ENCODE measurements around the gene RASEF. TPM values are rescaled to one million over a fixed set of nuclear protein-coding genes. Genes with fewer than 3 reads are reported as not detected.

RASEF gene
- total RNA-seq, 2 donors from 2014 or later, result not detected

DNA sequence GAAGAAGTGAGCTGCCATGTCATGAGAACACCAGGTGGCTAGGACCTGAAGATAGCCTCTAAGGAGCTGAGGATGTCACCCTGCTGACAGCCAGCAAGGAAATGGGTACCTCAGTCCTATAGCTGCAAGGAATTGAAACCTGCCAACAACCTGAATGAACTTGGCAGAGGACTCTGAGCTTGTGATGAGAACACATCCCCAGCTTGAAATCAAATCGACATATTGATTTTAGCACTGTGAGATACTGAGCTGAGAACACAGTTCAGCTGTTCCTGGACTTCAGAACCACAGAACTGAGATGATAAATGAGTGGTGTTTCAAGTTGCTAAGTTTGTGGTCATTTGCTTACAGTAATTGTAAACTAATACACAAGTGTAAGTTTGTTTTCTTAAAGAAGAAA, 5.5 kb upstream of the RASEF start:
- H3K4me3 Mint-ChIP-seq, result no peak overlapping the region
- no peaks in the 10 kb centered on the region for H3K4me1 Mint-ChIP-seq (ENCODE audit: low read depth in 2 of 2)
- peaks cover 11 to 16% of the 10 kb centered on the region in 2 donors for H3K27me3 Mint-ChIP-seq
- no peak overlapping the region for H3K27ac Mint-ChIP-seq
- ATAC-seq, result no peak
- H3K9me3 Mint-ChIP-seq, result peaks cover 15% of the 10 kb centered on the region
- peaks cover 6% of the 10 kb centered on the region for H3K36me3 Mint-ChIP-seq
- DNase-seq (ENCODE audit: low spot score), result no peak

- Mint-ChIP-seq H3K4me3 (no peak overlapping the region), H3K4me1 (ENCODE audit: low read depth in 2 of 2) (no peaks in the 10 kb centered on the region), H3K36me3 (peaks cover 6% of the 10 kb centered on the region), H3K27me3 (peaks cover 11 to 16% of the 10 kb centered on the region in 2 donors), H3K9me3 (peaks cover 7% of the 10 kb centered on the region), H3K27ac (no peak overlapping the region)
- ATAC-seq (no peak), DNase-seq (ENCODE audit: low spot score) (no peak)
These were observed 4.6 kb upstream of the RASEF start for GRCh38 chr9:83067579-83067978.

GRCh38 chr9:83066771-83067170, 3.8 kb upstream of the RASEF start:
- Mint-ChIP-seq H3K27me3 (peaks cover 15 to 20% of the 10 kb centered on the region in 2 donors), H3K9me3 (peaks cover 3% of the 10 kb centered on the region), H3K36me3 (peaks cover 6% of the 10 kb centered on the region), H3K4me1 (ENCODE audit: low read depth in 2 of 2) (no peaks in the 10 kb centered on the region), H3K4me3 (no peak overlapping the region), H3K27ac (no peak overlapping the region)
- DNase-seq (ENCODE audit: low spot score) (no peak), ATAC-seq (no peak)

- Mint-ChIP-seq H3K9me3 (peaks cover 1% of the 10 kb centered on the region), H3K36me3 (peaks cover 6% of the 10 kb centered on the region), H3K27ac (no peak overlapping the region), H3K27me3 (peaks cover 23 to 35% of the 10 kb centered on the region in 2 donors), H3K4me3 (no peak overlapping the region), H3K4me1 (ENCODE audit: low read depth in 2 of 2) (no peaks in the 10 kb centered on the region)
- DNase-seq (ENCODE audit: low spot score) (no peak), ATAC-seq (no peak)
These were observed 2.3 kb upstream of the RASEF start for GRCh38 chr9:83065233-83065632.

DNA sequence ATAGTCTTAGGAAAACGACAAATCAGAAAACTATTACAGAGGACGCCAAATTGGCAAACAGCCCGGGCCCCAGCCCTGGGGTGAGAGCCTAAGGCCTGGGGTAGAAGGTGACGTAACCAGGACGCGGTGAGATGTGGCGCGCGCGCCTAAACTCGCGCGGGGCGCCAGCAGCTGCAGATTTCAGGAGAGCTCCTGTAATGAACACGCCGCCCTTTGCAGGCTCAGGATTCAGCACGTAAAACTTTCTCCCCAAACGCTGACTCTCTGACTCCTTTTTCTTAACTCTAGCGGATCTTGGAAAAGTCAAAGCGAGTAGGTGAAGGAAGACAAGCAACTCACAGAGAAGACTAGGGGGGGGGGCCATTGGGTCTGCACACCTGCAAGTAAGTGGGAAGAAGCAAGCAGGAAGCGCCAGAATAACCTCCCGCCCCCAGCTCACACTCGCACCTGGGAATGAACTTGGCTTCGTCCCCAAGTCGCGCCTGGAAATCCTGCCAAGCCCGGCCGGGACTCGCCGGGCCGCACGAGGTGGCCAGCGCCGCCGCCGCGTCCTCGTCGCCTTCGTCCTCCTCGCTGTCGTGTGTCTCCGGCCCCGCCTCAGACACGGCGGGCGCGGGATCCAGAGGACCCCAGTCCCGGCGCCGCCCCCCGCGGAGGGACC, 822 bp downstream of the RASEF start:
- peaks cover 23 to 36% of the 10 kb centered on the region in 2 donors for H3K27me3 Mint-ChIP-seq
- DNase-seq (ENCODE audit: low spot score), result no peak
- ATAC-seq, result no peak
- H3K36me3 Mint-ChIP-seq, result peaks cover 6% of the 10 kb centered on the region
- no peak overlapping the region for H3K27ac Mint-ChIP-seq
- H3K4me3 Mint-ChIP-seq, result no peak overlapping the region
- no peaks in the 10 kb centered on the region for H3K9me3 Mint-ChIP-seq
- H3K4me1 Mint-ChIP-seq (ENCODE audit: low read depth in 2 of 2), result no peaks in the 10 kb centered on the region

GRCh38 chr9:83061036-83061435, 1.9 kb downstream of the RASEF start:
- Mint-ChIP-seq H3K9me3 (peaks cover 3% of the 10 kb centered on the region), H3K27ac (no peak overlapping the region), H3K4me3 (no peak overlapping the region), H3K27me3 (peaks cover 23 to 36% of the 10 kb centered on the region in 2 donors), H3K36me3 (peaks cover 6% of the 10 kb centered on the region), H3K4me1 (ENCODE audit: low read depth in 2 of 2) (no peaks in the 10 kb centered on the region)
- DNase-seq (ENCODE audit: low spot score) (no peak), ATAC-seq (no peak)

GRCh38 chr9:83060556-83060955, 2.4 kb downstream of the RASEF start:
- Mint-ChIP-seq H3K4me3 (no peak overlapping the region), H3K4me1 (ENCODE audit: low read depth in 2 of 2) (no peaks in the 10 kb centered on the region), H3K27me3 (peaks cover 23 to 36% of the 10 kb centered on the region in 2 donors), H3K27ac (no peak overlapping the region), H3K9me3 (peaks cover 3% of the 10 kb centered on the region), H3K36me3 (peaks cover 8% of the 10 kb centered on the region)
- DNase-seq (ENCODE audit: low spot score) (no peak), ATAC-seq (no peak)

GRCh38 chr9:83059417-83059816, 3.5 kb downstream of the RASEF start:
- Mint-ChIP-seq H3K9me3 (peaks cover 6% of the 10 kb centered on the region), H3K4me1 (ENCODE audit: low read depth in 2 of 2) (no peaks in the 10 kb centered on the region), H3K27me3 (peaks cover 19 to 29% of the 10 kb centered on the region in 2 donors), H3K4me3 (no peak overlapping the region), H3K36me3 (peaks cover 11% of the 10 kb centered on the region), H3K27ac (no peak overlapping the region)
- ATAC-seq (no peak), DNase-seq (ENCODE audit: low spot score) (no peak)

- DNase-seq (ENCODE audit: low spot score), result no peak
- peaks cover 6% of the 10 kb centered on the region for H3K9me3 Mint-ChIP-seq
- H3K4me3 Mint-ChIP-seq, result no peak overlapping the region
- no peaks in the 10 kb centered on the region for H3K4me1 Mint-ChIP-seq (ENCODE audit: low read depth in 2 of 2)
- no peak for ATAC-seq
- peaks cover 9 to 18% of the 10 kb centered on the region in 2 donors for H3K27me3 Mint-ChIP-seq
- no peak overlapping the region for H3K27ac Mint-ChIP-seq
- H3K36me3 Mint-ChIP-seq, result peaks cover 5% of the 10 kb centered on the region
These were observed 6.0 kb downstream of the RASEF start for GRCh38 chr9:83056911-83057310.

- H3K4me1 Mint-ChIP-seq (ENCODE audit: low read depth in 2 of 2), result no peaks in the 10 kb centered on the region
- H3K36me3 Mint-ChIP-seq, result peaks cover 5% of the 10 kb centered on the region
- DNase-seq (ENCODE audit: low spot score) (no peak), ATAC-seq (no peak)
- no peak overlapping the region for H3K4me3 Mint-ChIP-seq
- H3K27ac Mint-ChIP-seq, result no peak overlapping the region
- peaks cover 4 to 11% of the 10 kb centered on the region in 2 donors for H3K27me3 Mint-ChIP-seq
- peaks cover 6% of the 10 kb centered on the region for H3K9me3 Mint-ChIP-seq
These were observed 6.8 kb downstream of the RASEF start for GRCh38 chr9:83056174-83056573.

DNA sequence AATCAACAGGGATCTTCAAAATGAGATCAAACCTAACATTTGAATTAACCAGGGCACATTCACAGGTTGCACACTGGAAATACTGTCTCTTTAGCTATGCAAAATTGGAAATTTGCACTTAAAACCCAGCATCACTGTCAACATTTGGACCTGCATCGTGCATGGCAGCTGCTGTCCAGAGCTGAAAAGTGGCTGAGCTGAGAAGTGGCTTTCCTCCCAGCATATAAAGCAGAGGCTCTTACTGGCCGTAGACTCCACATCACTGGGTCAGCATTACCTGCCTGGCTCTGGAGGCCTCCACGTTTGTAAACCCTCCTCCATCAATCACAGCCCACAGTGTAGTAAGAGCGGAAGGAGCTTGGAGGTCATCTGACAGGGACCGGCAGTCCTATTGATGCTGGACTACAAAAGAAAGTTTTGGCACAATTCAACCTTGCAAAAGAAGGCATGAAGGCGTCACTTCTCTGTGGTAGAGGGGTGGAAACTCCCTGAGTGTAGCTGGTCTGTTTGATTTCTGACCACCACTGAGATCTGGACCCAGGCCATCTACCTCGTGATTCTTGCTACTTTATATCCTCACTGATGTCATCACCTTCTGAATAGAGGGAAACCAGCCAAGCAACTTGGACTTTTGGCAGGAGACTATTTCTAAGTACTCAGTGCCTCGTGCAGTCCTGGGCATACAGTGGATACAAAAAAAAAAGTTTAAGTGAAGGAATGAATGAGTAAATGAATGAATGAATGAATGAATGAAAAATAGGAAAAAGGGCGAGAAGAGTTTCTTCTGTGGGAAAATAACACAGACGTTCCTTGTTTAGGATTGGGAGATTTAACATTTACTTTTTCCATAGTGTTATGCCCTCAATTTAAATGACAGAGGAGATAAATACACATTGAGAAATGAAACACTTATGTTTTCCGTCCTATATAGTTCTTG, 14.8 kb downstream of the RASEF start:
- ATAC-seq (no peak), DNase-seq (ENCODE audit: low spot score) (no peak)
- no peaks in the 10 kb centered on the region for H3K9me3 Mint-ChIP-seq
- no peak overlapping the region for H3K27ac Mint-ChIP-seq
- no peaks in the 10 kb centered on the region for H3K27me3 Mint-ChIP-seq
- no peaks in the 10 kb centered on the region for H3K4me1 Mint-ChIP-seq (ENCODE audit: low read depth in 2 of 2)
- no peak overlapping the region for H3K4me3 Mint-ChIP-seq
- H3K36me3 Mint-ChIP-seq, result no peaks in the 10 kb centered on the region

DNA sequence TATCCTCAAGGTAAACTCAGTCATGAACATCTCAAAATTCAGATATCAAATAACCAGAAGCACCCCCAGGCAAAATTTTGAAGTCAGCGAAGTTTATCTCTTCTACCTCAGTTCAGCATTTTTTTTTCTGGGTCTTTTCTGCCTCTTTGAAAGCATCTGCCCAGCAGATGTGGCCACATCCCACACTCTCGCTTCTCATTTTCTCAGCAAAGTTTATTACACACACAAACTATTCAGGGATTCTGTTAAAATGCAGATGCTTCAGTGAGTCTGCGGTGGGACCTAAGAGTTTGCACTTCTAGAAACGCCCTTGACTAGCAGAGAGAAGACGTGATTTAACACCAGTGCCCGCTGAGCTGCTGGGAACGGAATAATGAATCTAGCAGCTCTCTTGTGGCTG, 19.3 kb downstream of the RASEF start:
- H3K36me3 Mint-ChIP-seq, result no peaks in the 10 kb centered on the region
- no peaks in the 10 kb centered on the region for H3K27me3 Mint-ChIP-seq
- no peak overlapping the region for H3K27ac Mint-ChIP-seq
- H3K4me1 Mint-ChIP-seq (ENCODE audit: low read depth in 2 of 2), result no peaks in the 10 kb centered on the region
- no peaks in the 10 kb centered on the region for H3K9me3 Mint-ChIP-seq
- ATAC-seq (no peak), DNase-seq (ENCODE audit: low spot score) (no peak)
- H3K4me3 Mint-ChIP-seq, result no peak overlapping the region

DNA sequence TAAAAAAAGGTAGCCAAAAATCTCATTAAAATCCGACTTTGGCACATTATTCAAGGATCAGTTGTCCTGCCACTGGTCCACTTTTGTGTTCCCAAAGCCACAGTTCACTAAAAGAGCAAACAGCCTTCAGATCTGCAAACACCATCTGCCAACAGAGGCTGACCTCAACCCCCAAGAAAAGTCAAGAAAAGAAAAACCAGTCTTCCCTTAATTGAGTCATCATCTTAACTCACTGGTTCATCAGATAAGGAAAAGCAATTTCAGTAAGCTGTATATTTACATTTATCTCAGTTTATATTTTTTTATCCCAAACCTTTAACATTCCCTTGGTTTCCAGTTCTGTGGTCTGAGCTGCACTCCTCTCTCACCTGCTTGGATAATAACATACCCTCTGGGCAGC, 21.2 kb downstream of the RASEF start:
- Mint-ChIP-seq H3K36me3 (no peaks in the 10 kb centered on the region), H3K4me3 (no peak overlapping the region), H3K9me3 (no peaks in the 10 kb centered on the region), H3K27ac (no peak overlapping the region), H3K4me1 (ENCODE audit: low read depth in 2 of 2) (no peaks in the 10 kb centered on the region), H3K27me3 (no peaks in the 10 kb centered on the region)
- DNase-seq (ENCODE audit: low spot score), result no peak
- ATAC-seq, result no peak

DNA sequence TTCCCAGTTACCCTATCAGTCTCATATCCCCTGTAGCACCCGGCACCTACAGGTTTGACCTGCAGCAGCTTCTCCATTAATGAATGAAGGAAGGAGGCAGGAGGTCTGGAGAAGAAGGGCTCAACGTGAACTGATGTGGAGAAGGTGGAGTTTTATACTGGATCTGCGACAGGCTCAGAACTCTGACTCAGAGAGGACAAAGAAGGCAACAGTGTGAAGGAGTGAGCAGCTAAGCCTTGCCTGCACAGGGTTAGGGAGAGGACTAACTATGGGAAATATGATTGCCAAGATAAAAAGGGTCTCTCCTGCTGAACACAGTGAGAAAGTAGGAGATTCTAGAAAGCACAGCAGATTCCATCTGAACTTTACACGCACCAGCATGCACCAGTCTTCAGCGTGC, 23.6 kb downstream of the RASEF start:
- no peak for ATAC-seq
- no peaks in the 10 kb centered on the region for H3K27me3 Mint-ChIP-seq
- no peak overlapping the region for H3K4me3 Mint-ChIP-seq
- no peak overlapping the region for H3K27ac Mint-ChIP-seq
- no peak for DNase-seq (ENCODE audit: low spot score)
- H3K4me1 Mint-ChIP-seq (ENCODE audit: low read depth in 2 of 2), result no peaks in the 10 kb centered on the region
- H3K9me3 Mint-ChIP-seq, result peaks cover 6% of the 10 kb centered on the region
- no peaks in the 10 kb centered on the region for H3K36me3 Mint-ChIP-seq
